EL (cell line): ENCODE measurements around the gene ZNF737.
A peak's percentile ranks its signal among the peaks of the same experiment; 100 is the strongest.
"Not testable (repeated sequence)": the region's sequence is repeated elsewhere in the genome, so short reads cannot be mapped to it uniquely, and the experiment has no call there.

ENCODE experiments used
- DNase-seq: peaks from one replicate; pipeline ENCODE4 v3.0.0-alpha.2; 2016

The ZNF737 gene

GRCh38 chr19:20565321-20566018, at the start of gene ZNF737:
Gene ZNF737 (minus strand): TSS chr19:20565781. CDS start chr19:20565640, 141 bp downstream.
- DNase-seq, result peak; percentile 97

- not testable (repeated sequence) for DNase-seq
Measured at GRCh38 chr19:20614971-20615370, 49.4 kb upstream of the ZNF737 start.

DNA sequence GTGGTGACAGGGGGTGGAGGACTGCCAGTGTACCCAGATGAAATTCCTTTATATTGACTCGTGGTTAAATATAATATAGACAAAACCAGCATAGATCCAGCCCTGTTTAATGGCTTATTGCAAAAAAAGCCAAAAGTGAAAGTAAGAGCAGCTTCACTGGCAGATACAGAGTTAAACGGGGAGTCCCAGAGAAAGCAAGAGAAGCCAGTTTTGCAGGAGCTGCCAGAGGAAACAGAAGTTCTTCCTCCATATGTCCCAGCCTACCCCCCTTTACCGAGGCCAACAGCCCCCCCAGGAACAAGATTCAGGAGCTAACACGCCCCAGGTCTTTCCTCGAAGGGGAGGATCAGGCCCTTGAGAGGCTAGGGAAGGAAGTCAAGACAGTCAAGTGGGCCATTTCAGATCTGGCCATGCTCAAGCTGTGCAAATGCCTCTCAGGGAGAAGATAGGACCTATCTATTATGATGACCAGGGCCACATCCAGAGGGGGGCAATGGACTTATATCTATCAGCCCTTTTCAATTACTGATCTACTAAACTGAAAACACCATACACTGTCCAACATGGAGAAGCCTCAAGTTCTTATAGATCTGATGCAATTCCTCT, 47.2 kb upstream of the ZNF737 start:
- no peak for DNase-seq

DNA sequence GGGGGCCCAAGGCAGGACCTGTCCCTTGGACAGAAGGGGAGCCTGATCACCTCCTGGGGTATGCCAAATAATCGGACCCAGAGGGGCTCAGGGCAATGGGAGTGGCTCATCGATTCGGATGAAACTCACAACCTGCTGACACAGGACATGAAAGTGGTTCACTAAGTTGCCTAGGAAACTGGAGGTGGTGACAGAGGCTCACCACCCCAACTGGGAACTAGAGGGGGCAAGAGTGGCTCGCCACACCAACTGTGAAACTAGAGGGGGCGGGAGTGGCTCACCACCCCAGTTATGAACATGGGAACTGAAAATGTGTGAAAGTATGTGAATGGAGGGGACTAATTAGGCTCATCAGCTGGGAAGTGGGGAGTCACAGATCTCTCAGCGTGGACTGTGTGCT, 46.3 kb upstream of the ZNF737 start:
- no peak for DNase-seq

DNA sequence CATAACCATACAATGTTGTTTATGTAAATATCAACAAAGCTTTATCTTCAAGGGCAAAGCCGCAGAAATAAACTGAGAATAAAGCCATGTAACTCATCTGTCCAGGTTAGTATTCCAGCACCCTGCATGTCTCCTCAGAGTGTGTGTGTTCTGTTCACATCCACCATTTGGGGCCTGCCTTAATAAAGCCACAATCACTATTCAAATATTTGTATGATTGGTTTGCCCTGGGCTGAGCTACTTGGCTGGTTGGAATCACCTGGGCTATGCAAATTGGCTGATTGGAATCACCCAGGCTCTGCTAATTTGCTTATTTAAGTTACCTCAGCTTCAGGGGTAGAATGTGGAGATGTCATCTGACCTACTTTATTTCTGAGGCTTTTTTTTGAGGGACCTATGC, 42.4 kb upstream of the ZNF737 start:
- no peak for DNase-seq

- DNase-seq, result no peak
Measured at GRCh38 chr19:20558571-20558970, 7.0 kb downstream of the ZNF737 start.

- no peak for DNase-seq
Measured at GRCh38 chr19:20558011-20558410, 7.6 kb downstream of the ZNF737 start.

DNA sequence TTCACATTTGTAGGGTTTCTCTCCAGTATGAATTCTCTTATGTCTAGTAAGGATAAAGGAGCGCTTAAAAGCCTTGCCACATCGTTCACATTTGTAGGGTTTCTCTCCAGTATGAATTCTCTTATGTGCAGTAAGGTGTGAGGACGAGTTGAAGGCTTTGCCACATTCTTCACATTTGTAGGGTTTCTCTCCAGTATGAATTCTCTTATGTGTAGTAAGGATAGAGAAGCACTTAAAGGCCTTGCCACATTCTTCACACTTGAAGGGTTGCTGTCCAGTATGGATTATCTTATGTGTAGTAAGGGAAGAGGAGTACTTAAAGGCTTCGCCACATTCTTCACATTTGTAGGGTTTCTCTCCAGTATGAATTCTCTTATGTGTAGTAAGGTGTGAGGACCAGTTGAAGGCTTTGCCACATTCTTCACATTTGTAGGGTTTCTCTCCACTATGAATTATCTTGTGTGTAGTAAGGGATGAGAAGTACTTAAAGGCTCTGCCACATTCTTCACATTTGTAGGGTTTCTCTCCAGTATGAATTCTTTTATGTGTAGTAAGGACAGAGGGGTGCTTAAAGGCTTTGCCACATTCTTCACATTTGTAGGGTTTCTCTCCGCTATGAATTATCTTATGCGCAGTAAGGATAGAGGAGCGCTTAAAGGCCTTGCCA, 20.8 kb downstream of the ZNF737 start:
- DNase-seq, result not testable (repeated sequence)

GRCh38 chr19:20530303-20530702, 35.3 kb downstream of the ZNF737 start:
- DNase-seq, result not testable (repeated sequence)

DNA sequence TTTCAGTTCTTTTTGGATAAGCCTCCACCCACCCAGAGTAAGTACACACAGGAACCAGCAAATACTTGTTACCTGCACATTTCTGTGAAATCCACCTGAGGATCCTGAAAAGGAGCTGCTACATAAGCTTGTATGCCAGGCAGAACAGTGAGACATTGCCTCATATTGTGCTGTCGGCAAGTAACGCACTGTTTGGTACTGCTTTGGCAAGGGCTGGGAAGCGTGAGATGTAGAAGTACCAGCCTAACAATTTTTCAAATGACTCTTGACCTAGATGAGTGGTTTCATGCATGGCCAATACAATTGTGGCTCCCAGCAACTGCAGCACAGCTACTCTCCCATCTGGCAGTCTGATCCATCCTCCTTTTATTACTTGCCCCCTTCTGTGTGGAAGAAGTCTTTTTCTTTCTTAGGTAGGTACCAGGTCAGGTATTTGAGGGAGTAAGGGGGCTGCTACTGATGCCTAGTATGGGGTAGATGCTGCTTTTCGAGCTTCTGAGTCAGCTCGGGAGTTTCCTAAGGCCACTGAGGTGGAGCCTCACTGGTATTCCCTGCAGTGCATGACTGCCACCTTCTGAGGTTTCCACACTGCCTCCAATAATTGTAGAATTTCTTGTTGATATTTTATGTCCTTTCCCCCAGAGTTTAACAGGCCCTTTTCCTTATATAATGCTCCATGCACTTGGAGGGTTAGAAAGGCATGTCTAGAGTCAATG, 52.2 kb downstream of the ZNF737 start:
- DNase-seq, result no peak

GRCh38 chr19:20503476-20503875, 62.1 kb downstream of the ZNF737 start:
- DNase-seq, result peak; percentile 68
